ENCODE results near the gene CBL. TPM values are rescaled to one million over a fixed set of nuclear protein-coding genes. Genes with fewer than 3 reads are reported as not detected.
A peak's percentile ranks its signal among the peaks of the same experiment; 100 is the strongest.

CBL gene
- total RNA-seq, 2 experiments from 2014 or later = 45.0 to 47.0 TPM

DNA sequence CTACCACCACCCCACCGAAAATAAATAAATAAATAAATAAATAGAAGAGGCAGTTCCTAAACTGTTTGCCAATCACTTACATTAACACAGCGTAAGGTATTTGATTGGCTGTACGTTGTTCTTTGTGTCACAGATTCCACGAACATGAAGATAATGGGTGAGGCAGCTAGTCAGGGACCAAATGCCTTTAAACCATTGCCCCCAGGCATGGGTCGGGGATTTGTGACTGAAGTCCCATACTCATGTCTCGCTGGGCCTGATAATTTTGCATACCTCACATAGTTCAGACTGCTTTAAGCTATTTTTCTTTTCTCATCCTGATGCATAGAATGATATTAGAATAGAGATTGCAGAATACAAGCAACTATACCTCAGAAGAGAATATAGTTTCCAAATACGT lies 3.6 kb upstream of the CBL start:
- ChIA-PET CTCF (interaction anchor here (0.6 to 6.0 kb wide), 5 partner anchors 14 to 207 kb away, joined by 3 to 74 read pairs (median 3); no protein-coding TSS in a partner anchor), POLR2A (no interaction called here)
- H3K27ac Mint-ChIP-seq = no peak overlapping the region
- no peaks in the 10 kb centered on the region for H3K9me3 Mint-ChIP-seq
- no peaks in the 10 kb centered on the region for H3K36me3 Mint-ChIP-seq (ENCODE audit: low read depth)
- no peak overlapping the region for H3K4me3 Mint-ChIP-seq
- H3K27me3 Mint-ChIP-seq = no peaks in the 10 kb centered on the region
- peaks cover 16% of the 10 kb centered on the region for H3K4me1 Mint-ChIP-seq
- DNase-seq = no peak

DNA sequence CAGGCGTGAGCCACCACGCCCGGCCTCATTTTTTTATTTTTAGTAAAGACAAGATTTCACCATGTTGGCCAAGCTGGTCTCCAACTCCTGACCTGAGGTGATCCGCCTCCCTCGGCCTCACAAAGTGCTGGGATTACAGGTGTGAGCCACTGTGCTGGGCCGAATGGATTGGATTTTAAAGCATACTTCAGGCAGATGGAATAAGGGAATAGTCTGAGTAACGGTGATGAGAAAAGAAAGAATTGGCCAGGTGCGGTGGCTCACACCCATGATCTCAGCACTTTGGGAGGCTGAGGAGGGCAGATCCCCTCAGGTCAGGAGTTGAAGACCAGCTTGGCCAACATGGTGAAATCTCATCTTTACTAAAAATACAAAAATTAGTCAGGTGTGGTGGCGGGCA lies 2.1 kb upstream of the CBL start:
- Mint-ChIP-seq H3K27ac (no peak overlapping the region), H3K4me3 (no peak overlapping the region), H3K36me3 (ENCODE audit: low read depth) (peaks cover 4% of the 10 kb centered on the region), H3K4me1 (peaks cover 27% of the 10 kb centered on the region), H3K27me3 (no peaks in the 10 kb centered on the region), H3K9me3 (no peaks in the 10 kb centered on the region)
- POLR2A ChIA-PET = interaction anchor here (1.4 to 4.3 kb wide), 2 partner anchors 109 to 117 kb away, joined by 4 to 22 read pairs; a partner anchor contains a TSS
- CTCF ChIA-PET = interaction anchor here (0.5 to 6.0 kb wide), 6 partner anchors 23 to 656 kb away, joined by 3 to 74 read pairs (median 31); no protein-coding TSS in a partner anchor
- no peak for DNase-seq

DNA sequence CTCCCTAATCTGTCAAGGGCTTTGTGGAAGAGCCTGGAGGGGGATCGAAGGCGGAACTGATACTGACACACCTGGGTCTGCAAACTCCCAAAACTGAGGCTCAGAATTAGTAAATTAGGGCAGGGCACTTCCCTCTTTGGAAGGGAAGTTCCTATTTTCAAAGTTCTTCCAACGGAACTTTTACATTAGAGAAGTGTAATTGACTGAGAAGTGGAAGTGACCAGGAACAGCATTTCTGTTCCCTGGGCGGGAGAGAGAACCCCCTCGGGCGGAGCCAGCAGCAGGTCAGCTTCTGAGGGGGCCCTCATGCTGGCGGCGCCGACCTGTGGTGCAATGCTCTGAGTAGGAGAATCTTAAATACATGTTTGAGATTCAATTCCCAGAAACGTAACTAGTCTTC lies 1.1 kb upstream of the CBL start:
- Mint-ChIP-seq H3K36me3 (ENCODE audit: low read depth) (peaks cover 7% of the 10 kb centered on the region), H3K27me3 (no peaks in the 10 kb centered on the region), H3K27ac (no peak overlapping the region)

DNA sequence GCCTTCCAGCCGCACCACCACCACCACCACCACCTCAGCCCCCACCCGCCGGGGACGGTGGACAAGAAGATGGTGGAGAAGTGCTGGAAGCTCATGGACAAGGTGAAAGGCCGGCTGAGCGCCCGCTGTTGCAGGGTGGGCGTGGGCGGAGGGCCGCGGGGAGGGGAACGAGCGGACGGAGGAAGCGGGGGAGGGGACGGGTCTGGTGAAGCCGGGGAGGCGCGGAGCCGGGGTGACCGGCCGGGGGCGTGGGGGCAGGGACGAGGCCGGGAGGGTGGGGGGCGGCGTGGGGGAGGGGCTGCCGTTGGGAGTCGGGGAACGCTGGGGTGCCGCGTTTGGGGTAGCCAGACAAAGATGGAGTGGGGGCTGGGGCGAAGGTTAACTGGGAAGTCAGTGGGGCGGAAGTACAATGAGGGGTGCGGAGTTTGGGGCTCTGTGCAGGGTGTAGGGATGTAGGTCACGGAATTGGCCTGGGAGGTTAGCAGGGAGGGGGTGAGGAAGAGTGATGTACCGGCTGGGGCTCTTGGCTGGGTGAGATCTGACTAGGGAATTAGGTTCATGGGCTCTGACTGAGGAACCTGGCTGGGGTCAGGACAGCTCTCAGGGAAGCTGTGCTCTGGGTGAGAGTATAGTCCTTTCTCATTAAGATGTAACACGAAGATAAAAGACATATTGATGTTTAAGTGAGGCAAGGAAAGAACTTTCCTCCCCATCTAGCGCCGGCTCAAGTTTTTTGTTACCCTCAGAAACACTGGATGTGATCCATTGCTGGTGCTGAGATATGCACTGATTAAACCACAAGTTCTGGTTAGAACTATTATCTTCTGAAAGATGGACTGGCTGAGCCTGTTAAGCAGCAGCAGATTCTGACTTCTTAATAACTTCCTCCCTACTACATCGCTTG lies 624 bp downstream of the CBL start:
- POLR2A ChIA-PET = interaction anchor here (0.6 to 4.3 kb wide), 35 partner anchors 20 to 702 kb away, joined by 3 to 41 read pairs (median 4); partner anchors contain the start of genes C2CD2L, CENATAC, DDX6 and DPAGT1
- H3K4me1 Mint-ChIP-seq = peaks cover 34% of the 10 kb centered on the region
- no peaks in the 10 kb centered on the region for H3K9me3 Mint-ChIP-seq
- CTCF ChIA-PET = interaction anchor here (0.5 to 6.0 kb wide), 36 partner anchors 9 to 988 kb away, joined by 3 to 74 read pairs (median 6); partner anchors contain the start of genes HMBS, NLRX1 and VPS11
- peak; percentile 61 for DNase-seq
- peak overlapping the region; percentile 79 for H3K27ac Mint-ChIP-seq
- H3K27me3 Mint-ChIP-seq = no peaks in the 10 kb centered on the region
- peak overlapping the region; percentile 94 for H3K4me3 Mint-ChIP-seq
- H3K36me3 Mint-ChIP-seq (ENCODE audit: low read depth) = peaks cover 7% of the 10 kb centered on the region

More for the DNA sequence above, 1.1 kb upstream of the CBL start:
- ChIA-PET POLR2A (interaction anchor here (0.7 to 4.3 kb wide), 11 partner anchors 9 to 137 kb away, joined by 3 to 41 read pairs (median 5); partner anchors contain the start of genes NLRX1 and VPS11), CTCF (interaction anchor here (1.2 to 6.0 kb wide), 19 partner anchors 8 to 270 kb away, joined by 3 to 74 read pairs (median 9); partner anchors contain the start of genes HINFP and HMBS)
- peak overlapping the region; percentile 94 for H3K4me3 Mint-ChIP-seq
- DNase-seq = no peak
- peaks cover 33% of the 10 kb centered on the region for H3K4me1 Mint-ChIP-seq
- no peaks in the 10 kb centered on the region for H3K9me3 Mint-ChIP-seq

DNA sequence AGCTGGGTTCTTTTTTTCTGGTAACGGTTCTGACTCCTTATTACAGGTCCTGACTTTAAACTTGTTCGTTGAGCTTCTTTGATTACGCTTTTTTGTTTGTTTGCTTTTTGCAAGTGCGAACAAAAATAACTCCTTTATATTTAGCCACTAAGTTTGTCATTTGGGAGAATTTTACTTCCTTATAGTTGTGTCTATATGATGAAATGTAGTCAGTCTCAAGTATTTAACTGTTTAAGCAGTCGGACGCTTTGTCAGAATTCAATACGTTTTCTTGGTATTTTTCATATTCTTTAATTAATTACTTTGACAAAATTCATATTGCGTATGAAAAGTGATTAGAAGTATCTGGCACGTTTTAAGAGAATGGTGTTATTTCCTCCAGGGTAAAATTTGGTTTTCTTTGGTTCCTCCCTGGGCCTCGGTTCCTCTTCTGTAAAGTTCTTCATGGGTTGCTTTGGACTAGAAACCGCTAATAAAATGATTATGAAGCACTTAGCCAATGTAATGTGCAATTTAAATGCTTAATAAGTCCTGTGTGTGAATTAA lies 1.3 kb downstream of the CBL start:
- Mint-ChIP-seq H3K36me3 (ENCODE audit: low read depth) (peaks cover 7% of the 10 kb centered on the region), H3K4me3 (peak overlapping the region; percentile 94), H3K27ac (peak overlapping the region; percentile 79), H3K27me3 (no peaks in the 10 kb centered on the region), H3K9me3 (no peaks in the 10 kb centered on the region), H3K4me1 (peaks cover 34% of the 10 kb centered on the region)
- POLR2A ChIA-PET = interaction anchor here (0.7 to 4.3 kb wide), 15 partner anchors 21 to 296 kb away, joined by 3 to 41 read pairs (median 6); partner anchors contain the start of genes HMBS, HYOU1, RPS25 and TRAPPC4
- DNase-seq = no peak
- CTCF ChIA-PET = interaction anchor here (2.4 to 6.0 kb wide), 7 partner anchors 11 to 149 kb away, joined by 9 to 74 read pairs (median 29); no protein-coding TSS in a partner anchor

DNA sequence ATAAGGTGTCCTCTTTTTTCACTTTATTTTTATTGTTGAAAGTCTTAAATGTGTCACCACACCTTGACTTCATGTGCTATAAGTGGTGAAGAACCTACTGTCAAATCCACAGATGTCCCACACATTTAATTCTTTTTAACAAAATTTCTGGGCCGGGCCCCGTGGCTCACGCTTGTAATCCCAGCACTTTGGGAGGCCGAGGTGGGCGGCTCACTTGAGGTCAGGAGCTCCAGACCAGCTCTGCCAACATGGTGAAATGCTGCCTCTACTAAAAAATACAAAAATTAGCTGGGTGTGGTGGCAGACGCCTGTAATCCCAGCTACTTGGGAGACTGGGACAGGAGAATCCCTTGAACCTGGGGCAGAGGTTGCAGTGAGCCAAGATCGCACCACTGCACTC lies 3.0 kb downstream of the CBL start:
- Mint-ChIP-seq H3K27ac (no peak overlapping the region), H3K36me3 (ENCODE audit: low read depth) (peaks cover 9% of the 10 kb centered on the region), H3K9me3 (no peaks in the 10 kb centered on the region), H3K4me1 (peaks cover 37% of the 10 kb centered on the region), H3K27me3 (no peaks in the 10 kb centered on the region), H3K4me3 (no peak overlapping the region)
- ChIA-PET POLR2A (no interaction called here), CTCF (interaction anchor here (1.4 kb wide), 1 partner anchor 13 kb away, joined by 5 read pairs; no protein-coding TSS in a partner anchor)
- DNase-seq = no peak

DNA sequence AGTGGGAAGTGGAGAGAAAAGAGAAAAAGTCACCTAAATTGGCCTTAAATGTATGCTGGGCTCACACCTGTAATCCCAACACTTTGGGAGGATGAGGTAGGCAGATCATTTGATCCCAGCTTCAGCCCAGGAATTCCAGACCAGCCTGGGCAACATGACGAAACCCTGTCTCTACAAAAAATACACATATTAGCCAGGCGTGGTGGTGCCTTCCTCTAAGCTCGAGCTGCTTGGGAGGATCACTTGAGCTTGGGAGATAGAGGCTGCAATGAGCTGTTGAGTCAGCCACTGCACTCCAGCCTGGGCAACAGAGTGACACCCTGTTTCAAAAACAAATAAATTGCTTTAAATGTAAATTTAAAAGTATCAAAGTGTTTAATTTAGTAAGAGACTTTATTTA lies 3.9 kb downstream of the CBL start:
- no peaks in the 10 kb centered on the region for H3K27me3 Mint-ChIP-seq
- CTCF ChIA-PET = interaction anchor here (1.4 to 1.6 kb wide), 2 partner anchors 13 to 113 kb away, joined by 5 read pairs; no protein-coding TSS in a partner anchor
- DNase-seq = no peak
- no peak overlapping the region for H3K27ac Mint-ChIP-seq
- peaks cover 12% of the 10 kb centered on the region for H3K36me3 Mint-ChIP-seq (ENCODE audit: low read depth)
- H3K4me1 Mint-ChIP-seq = peaks cover 37% of the 10 kb centered on the region
- no peak overlapping the region for H3K4me3 Mint-ChIP-seq
- no peaks in the 10 kb centered on the region for H3K9me3 Mint-ChIP-seq
- POLR2A ChIA-PET = interaction anchor here (0.7 to 1.4 kb wide), 2 partner anchors 142 to 183 kb away, joined by 3 read pairs; partner anchors contain the start of gene VPS11

DNA sequence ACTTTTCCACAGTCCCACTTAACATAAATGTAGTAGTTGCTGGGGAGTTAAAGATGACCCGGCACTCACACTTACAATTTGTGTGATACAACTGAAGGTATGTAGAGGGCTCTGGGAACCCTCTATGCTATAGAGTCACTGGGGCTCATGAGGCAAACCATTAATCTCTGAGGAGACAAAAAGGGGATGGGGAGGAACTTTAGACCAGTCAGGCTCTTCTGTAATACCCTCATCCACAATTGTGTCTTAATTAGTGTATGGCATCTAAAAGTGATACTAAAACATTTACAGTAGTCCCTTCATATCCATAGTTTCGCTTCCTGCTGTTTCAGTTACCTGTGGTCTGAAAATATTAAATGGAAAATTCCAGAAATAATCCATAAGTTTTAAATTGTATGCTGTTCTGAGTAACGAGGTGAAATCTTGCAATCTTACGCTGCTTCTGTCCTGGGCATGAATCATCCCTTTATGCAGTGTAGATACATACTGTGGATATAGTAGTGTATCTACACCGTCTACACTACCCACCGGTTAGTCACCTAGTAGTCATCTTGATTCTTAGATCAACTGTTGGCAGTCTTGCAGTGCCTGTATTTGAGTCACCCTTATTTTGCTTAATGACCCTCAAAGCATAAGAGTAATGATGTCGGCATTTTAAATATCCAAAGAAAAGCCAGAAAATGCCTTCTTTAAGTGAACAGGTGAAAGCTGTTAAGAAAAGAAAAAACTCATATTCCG lies 12.2 kb downstream of the CBL start:
- H3K36me3 Mint-ChIP-seq (ENCODE audit: low read depth) = peaks cover 9% of the 10 kb centered on the region
- H3K4me1 Mint-ChIP-seq = peaks cover 36% of the 10 kb centered on the region
- no peaks in the 10 kb centered on the region for H3K27me3 Mint-ChIP-seq
- H3K4me3 Mint-ChIP-seq = no peak overlapping the region
- ChIA-PET CTCF (interaction anchor here (0.9 to 1.3 kb wide), 3 partner anchors 13 to 138 kb away, joined by 3 to 6 read pairs (median 3); partner anchors contain the start of gene CBL), POLR2A (no interaction called here)
- DNase-seq = no peak
- no peaks in the 10 kb centered on the region for H3K9me3 Mint-ChIP-seq
- H3K27ac Mint-ChIP-seq = no peak overlapping the region

DNA sequence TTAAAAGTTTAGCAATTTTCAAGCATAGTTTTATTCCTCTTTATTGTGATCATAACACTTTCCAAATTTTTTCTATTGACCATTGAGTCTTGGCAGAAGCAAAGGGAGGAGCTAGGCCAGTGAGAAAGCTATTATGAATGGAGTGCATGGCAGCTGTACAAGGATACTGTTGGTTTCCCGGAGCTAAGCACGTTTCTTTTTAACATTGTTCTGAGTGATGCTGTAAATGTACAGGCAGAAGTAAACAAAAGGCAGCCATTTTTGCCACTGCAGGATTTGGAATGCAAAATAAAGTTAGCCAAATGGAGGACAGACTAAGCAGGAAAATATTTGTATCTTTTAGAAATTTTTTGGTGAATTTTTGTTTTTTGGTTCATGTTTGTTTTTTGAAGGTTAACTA lies 16.2 kb downstream of the CBL start:
- no peak overlapping the region for H3K4me3 Mint-ChIP-seq
- POLR2A ChIA-PET = interaction anchor here (1.0 kb wide), 2 partner anchors 11 to 40 kb away, joined by 3 to 5 read pairs; no protein-coding TSS in a partner anchor
- H3K27ac Mint-ChIP-seq = no peak overlapping the region
- H3K4me1 Mint-ChIP-seq = peaks cover 36% of the 10 kb centered on the region
- CTCF ChIA-PET = interaction anchor here (0.8 to 1.0 kb wide), 2 partner anchors 40 to 100 kb away, joined by 3 read pairs; no protein-coding TSS in a partner anchor
- H3K36me3 Mint-ChIP-seq (ENCODE audit: low read depth) = peaks cover 17% of the 10 kb centered on the region
- no peaks in the 10 kb centered on the region for H3K27me3 Mint-ChIP-seq
- DNase-seq = no peak
- no peaks in the 10 kb centered on the region for H3K9me3 Mint-ChIP-seq

DNA sequence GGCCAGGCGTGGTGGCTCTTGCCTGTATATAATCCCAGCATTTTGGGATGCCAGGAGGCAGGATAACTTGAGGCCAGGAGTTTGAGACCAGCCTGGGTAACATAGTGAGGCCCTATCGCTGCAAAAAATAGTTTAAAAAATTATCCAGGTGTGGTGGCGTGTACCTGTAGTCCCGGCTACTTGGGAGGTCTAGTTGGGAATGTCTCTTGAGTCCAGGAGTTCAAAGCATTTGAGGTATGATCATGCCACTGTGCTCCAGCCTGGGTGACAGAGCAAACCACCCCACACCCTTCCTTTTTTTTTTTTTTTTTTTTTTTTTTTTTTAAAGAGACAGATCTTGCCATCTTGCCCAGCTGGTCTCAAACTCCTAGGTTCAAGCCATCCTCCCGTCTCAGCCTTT lies 16.8 kb downstream of the CBL start:
- POLR2A ChIA-PET = interaction anchor here (1.0 kb wide), 1 partner anchor 11 kb away, joined by 5 read pairs; no protein-coding TSS in a partner anchor
- Mint-ChIP-seq H3K4me3 (no peak overlapping the region), H3K27ac (no peak overlapping the region), H3K9me3 (no peaks in the 10 kb centered on the region), H3K36me3 (ENCODE audit: low read depth) (peaks cover 17% of the 10 kb centered on the region), H3K4me1 (peaks cover 34% of the 10 kb centered on the region), H3K27me3 (no peaks in the 10 kb centered on the region)
- DNase-seq = no peak
- CTCF ChIA-PET = no interaction called here

DNA sequence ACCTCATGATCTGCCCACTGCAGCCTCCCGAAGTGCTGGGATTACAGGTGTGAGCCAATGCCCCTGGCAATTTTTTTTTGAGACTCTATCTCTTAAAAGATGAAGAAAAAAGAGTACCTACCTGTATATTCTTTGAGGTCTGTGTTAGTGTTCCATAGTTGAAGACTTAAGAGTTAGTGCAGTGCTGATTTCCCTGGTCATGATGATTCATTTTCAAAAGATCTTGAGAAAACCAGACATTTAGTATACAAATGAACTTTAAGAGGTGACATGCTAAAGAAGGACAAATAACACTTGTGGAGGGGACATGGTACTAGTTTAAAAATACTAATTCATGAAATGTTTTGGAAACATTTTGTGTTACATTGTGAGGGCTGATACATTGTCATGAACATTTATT lies 17.7 kb downstream of the CBL start:
- Mint-ChIP-seq H3K4me3 (no peak overlapping the region), H3K27me3 (no peaks in the 10 kb centered on the region), H3K36me3 (ENCODE audit: low read depth) (peaks cover 18% of the 10 kb centered on the region), H3K9me3 (no peaks in the 10 kb centered on the region), H3K27ac (no peak overlapping the region), H3K4me1 (peaks cover 35% of the 10 kb centered on the region)
- ChIA-PET POLR2A (no interaction called here), CTCF (no interaction called here)
- DNase-seq = no peak

All from activated CD4-positive, alpha-beta memory T cell treated with anti-CD3 and anti-CD28 coated beads, Interleukin-2, amount 10 ng/mL, durations not matched to agents 7 days and 5 days (primary cell).